ENCODE measurements around the gene PTPN6. TPM values are rescaled to one million over a fixed set of nuclear protein-coding genes. Genes with fewer than 3 reads are reported as not detected.

Gene PTPN6
- total and polyA plus RNA-seq, 2 of the 8 experiments (the other 6 are each of a cell fraction or from before 2014, with no cell fraction given), result 16.3 to 28.4 TPM

GRCh38 chr12:6925540-6926279, 25.4 kb upstream of the PTPN6 start (continued):
- TF ChIP-seq, protein P1, sequence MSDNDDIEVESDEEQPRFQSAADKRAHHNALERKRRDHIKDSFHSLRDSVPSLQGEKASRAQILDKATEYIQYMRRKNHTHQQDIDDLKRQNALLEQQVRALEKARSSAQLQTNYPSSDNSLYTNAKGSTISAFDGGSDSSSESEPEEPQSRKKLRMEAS (IDR thresholded peaks at IDR 0.05), result no peak
- TF ChIP-seq RFX5 (IDR thresholded peaks at IDR 0.05; ENCODE audit: borderline replicate concordance, low read depth, low read length) (no peak), SAP30 (IDR thresholded peaks at IDR 0.05; ENCODE audit: insufficient read depth, insufficient replicate concordance, low read length) (no peak), POLR2AphosphoS5 (IDR thresholded peaks at IDR 0.05; ENCODE audit: low read depth, low read length) (peak; percentile 68), JUN (IDR thresholded peaks at IDR 0.05; ENCODE audit: low read depth, low read length) (no peak), TCF12 (IDR thresholded peaks at IDR 0.05; ENCODE audit: low read depth, low read length) (no peak), KDM5A (IDR thresholded peaks at IDR 0.05; ENCODE audit: low read length) (no peak), BCL11A (IDR thresholded peaks at IDR 0.05; ENCODE audit: low read depth in 2 of 2, low read length in 2 of 2) (no peak), E2F6 (IDR thresholded peaks at IDR 0.05) (no peak), ZNF274 (IDR thresholded peaks at IDR 0.05; ENCODE audit: borderline replicate concordance, extremely low read depth, low read length) (no peak), TBP (IDR thresholded peaks at IDR 0.05; ENCODE audit: low read depth, low read length) (peak; percentile 59; the same call in 1 of the 2 replicates), YY1 (IDR thresholded peaks at IDR 0.05; ENCODE audit: low read depth, low read length) (0 out of 2 replicates have a peak, but pooled peaks have one; percentile 6), RNF2 (IDR thresholded peaks at IDR 0.05; ENCODE audit: borderline replicate concordance, low read depth, low read length, missing control alignments, poor library complexity, severe bottlenecking) (no peak), RBBP5 (IDR thresholded peaks at IDR 0.05; ENCODE audit: borderline replicate concordance, low read depth, low read length) (0 out of 2 replicates have a peak, but pooled peaks have one; percentile 44), CHD1 (IDR thresholded peaks at IDR 0.05; ENCODE audit: low read depth, low read length) (no peak)
- TF ChIP-seq, protein P2, sequence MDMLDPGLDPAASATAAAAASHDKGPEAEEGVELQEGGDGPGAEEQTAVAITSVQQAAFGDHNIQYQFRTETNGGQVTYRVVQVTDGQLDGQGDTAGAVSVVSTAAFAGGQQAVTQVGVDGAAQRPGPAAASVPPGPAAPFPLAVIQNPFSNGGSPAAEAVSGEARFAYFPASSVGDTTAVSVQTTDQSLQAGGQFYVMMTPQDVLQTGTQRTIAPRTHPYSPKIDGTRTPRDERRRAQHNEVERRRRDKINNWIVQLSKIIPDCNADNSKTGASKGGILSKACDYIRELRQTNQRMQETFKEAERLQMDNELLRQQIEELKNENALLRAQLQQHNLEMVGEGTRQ (IDR thresholded peaks at IDR 0.05; ENCODE audit: low read length), result no peak
- TF ChIP-seq, protein P3, sequence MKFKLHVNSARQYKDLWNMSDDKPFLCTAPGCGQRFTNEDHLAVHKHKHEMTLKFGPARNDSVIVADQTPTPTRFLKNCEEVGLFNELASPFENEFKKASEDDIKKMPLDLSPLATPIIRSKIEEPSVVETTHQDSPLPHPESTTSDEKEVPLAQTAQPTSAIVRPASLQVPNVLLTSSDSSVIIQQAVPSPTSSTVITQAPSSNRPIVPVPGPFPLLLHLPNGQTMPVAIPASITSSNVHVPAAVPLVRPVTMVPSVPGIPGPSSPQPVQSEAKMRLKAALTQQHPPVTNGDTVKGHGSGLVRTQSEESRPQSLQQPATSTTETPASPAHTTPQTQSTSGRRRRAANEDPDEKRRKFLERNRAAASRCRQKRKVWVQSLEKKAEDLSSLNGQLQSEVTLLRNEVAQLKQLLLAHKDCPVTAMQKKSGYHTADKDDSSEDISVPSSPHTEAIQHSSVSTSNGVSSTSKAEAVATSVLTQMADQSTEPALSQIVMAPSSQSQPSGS (IDR thresholded peaks at IDR 0.05; ENCODE audit: low read length), result no peak
